ENCODE data around the gene RETREG2. TPM values are rescaled to one million over a fixed set of nuclear protein-coding genes. Genes with fewer than 3 reads are reported as not detected.
A peak's percentile ranks its signal among the peaks of the same experiment; 100 is the strongest.

The RETREG2 gene
- total RNA-seq, 1 experiment from 2014 or later: 46.7 TPM

- no peak overlapping the region for H2BK15ac ChIP-seq (ENCODE audit: low read depth, low read length)
- H3K79me2 ChIP-seq (ENCODE audit: insufficient read depth, low read length): no peaks in the 10 kb centered on the region
- no peak overlapping the region for H2BK5ac ChIP-seq (ENCODE audit: insufficient read length, low read length)
- Mint-ChIP-seq H3K27me3 (ENCODE audit: low read depth) (peaks cover 7% of the 10 kb centered on the region), H3K36me3 (ENCODE audit: insufficient read depth in 1 of 3, low read depth in 3 of 3) (peaks cover 7 to 53% (median 42%) of the 10 kb centered on the region in 3 experiments), H3K4me1 (peaks cover 8 to 13% of the 10 kb centered on the region in 2 experiments), H3K4me3 (peak overlapping the region; percentile 83 to 88; a peak in 4 of 5 replicates), H3K27ac (peak overlapping the region in 2 of 3 experiments; percentile 9 to 52; a peak in 2 of 7 replicates), H3K9me3 (peaks cover 3% of the 10 kb centered on the region in 2 experiments; a peak in 3 of 5 replicates)
- H4K20me1 ChIP-seq (ENCODE audit: control insufficient read depth, insufficient read depth, insufficient read length): no peaks in the 10 kb centered on the region
- DNase-seq: peak; percentile 22
- no peak overlapping the region for H4K5ac ChIP-seq (ENCODE audit: insufficient read length, low read depth, low read length)
- no peak overlapping the region for H4K91ac ChIP-seq (ENCODE audit: insufficient read length, low read depth, low read length)
- no peak overlapping the region for H3K18ac ChIP-seq (ENCODE audit: insufficient read length, low read depth, low read length)
- no peak overlapping the region for H3T11ph ChIP-seq (ENCODE audit: low read length)
- no peak overlapping the region for H3K14ac ChIP-seq (ENCODE audit: insufficient read depth, low read length)
- H2AK5ac ChIP-seq (ENCODE audit: insufficient read length, low read length): no peak overlapping the region
- no peak overlapping the region for H2BK20ac ChIP-seq (ENCODE audit: low read depth, low read length, poor library complexity, severe bottlenecking)
- no peaks in the 10 kb centered on the region for H3K4me1 ChIP-seq (ENCODE audit: insufficient read depth, low read length)
- H3K4ac ChIP-seq (ENCODE audit: low read depth, low read length): no peak overlapping the region
- H3K27ac ChIP-seq (ENCODE audit: insufficient read length, low read depth, low read length): no peak overlapping the region
- H3K27me3 ChIP-seq (ENCODE audit: insufficient read depth, low read length): no peaks in the 10 kb centered on the region
- WGBS (ENCODE audit: extremely low coverage, insufficient read length, low lambda C conversion rate): no CpG with 5 or more reads among the region's 17 CpGs
- no peak overlapping the region for H2AFZ ChIP-seq (ENCODE audit: low read length)
- no peak overlapping the region for H2BK12ac ChIP-seq (ENCODE audit: insufficient read length, low read depth, low read length)
- H3K4me2 ChIP-seq (ENCODE audit: insufficient read depth, insufficient read length, low read length): no peak overlapping the region
- H3K56ac ChIP-seq (ENCODE audit: insufficient read length, low read depth, low read length): no peak overlapping the region
- H3K9ac ChIP-seq (ENCODE audit: extremely low read depth, insufficient read length, low read length): no peak overlapping the region
- no peak for TF ChIP-seq CTCF (conservative IDR thresholded peaks at IDR 0.05)
- H3K9me3 ChIP-seq (ENCODE audit: control insufficient read depth, low read depth, low read length): no peaks in the 10 kb centered on the region
- H2BK120ac ChIP-seq (ENCODE audit: low read depth, low read length, poor library complexity, severe bottlenecking): no peak overlapping the region
- H3K79me1 ChIP-seq (ENCODE audit: insufficient read depth, low read depth, low read length, poor library complexity, severe bottlenecking): no peaks in the 10 kb centered on the region
- peaks cover 4% of the 10 kb centered on the region for H3K23me2 ChIP-seq (ENCODE audit: insufficient read length, low read depth, low read length, poor library complexity, severe bottlenecking)
- no peak overlapping the region for H3K23ac ChIP-seq (ENCODE audit: insufficient read length, low read depth, low read length)
- no peak overlapping the region for H4K8ac ChIP-seq (replicated peaks; ENCODE audit: insufficient read length, low read depth, low read length)
Observed at GRCh38 chr2:219207884-219208740, 30.0 kb downstream of the RETREG2 start.
